ENCODE data around the gene VAV2.

The VAV2 gene

GRCh38 chr9:133971121-133971951, 20.8 kb downstream of the VAV2 start:
- WGBS, 2 donors (ENCODE audit: extremely low coverage in 2 of 2, insufficient read length in 2 of 2, insufficient replicate concordance in 1 of 2), result no CpG with 5 or more reads among the region's 22 CpGs
- Histone ChIP-seq H2BK5ac (ENCODE audit: low read length) (no peak overlapping the region), H3K4me2 (ENCODE audit: insufficient read depth, low read length, poor library complexity, severe bottlenecking) (no peak overlapping the region), H3K27me3 (ENCODE audit: control insufficient read depth in 3 of 3, insufficient read depth in 3 of 3, low read depth in 1 of 3, low read length in 3 of 3) (no peaks in the 10 kb centered on the region), H2BK15ac (ENCODE audit: low read length) (no peak overlapping the region), H2AFZ (ENCODE audit: low read length) (no peak overlapping the region), H3K36me3 (replicated peaks in 1 of 2; ENCODE audit: control insufficient read depth in 2 of 2, insufficient read depth in 2 of 2, low read length in 2 of 2) (no peaks in the 10 kb centered on the region), H4K91ac (ENCODE audit: low read depth, low read length, poor library complexity) (no peak overlapping the region), H3K23ac (ENCODE audit: low read depth, low read length, poor library complexity) (peak overlapping the region; percentile 73), H4K8ac (ENCODE audit: low read depth, low read length) (no peak overlapping the region), H3K27ac (replicated peaks; ENCODE audit: low read length) (no peak overlapping the region), H3K79me1 (ENCODE audit: low read depth, low read length) (peaks cover 35% of the 10 kb centered on the region), H3K9ac (ENCODE audit: low read depth, low read length, poor library complexity) (peak overlapping the region; percentile 12), H3K4me3 (ENCODE audit: low read length in 2 of 2) (no peak overlapping the region), H3K4me1 (ENCODE audit: control insufficient read depth in 2 of 2, insufficient read depth in 1 of 2, low read depth in 1 of 2, low read length in 2 of 2) (peaks cover 28 to 33% of the 10 kb centered on the region in 2 donors), H2AK5ac (ENCODE audit: low read depth, low read length) (peak overlapping the region; percentile 84), H3K9me3 (replicated peaks in 1 of 2; ENCODE audit: control insufficient read depth in 2 of 2, insufficient read depth in 1 of 2, low read depth in 1 of 2, low read length in 2 of 2) (no peaks in the 10 kb centered on the region), H3K14ac (ENCODE audit: low read length) (no peak overlapping the region), H3K18ac (ENCODE audit: low read length) (peak overlapping the region; percentile 65), H2BK12ac (ENCODE audit: low read length) (no peak overlapping the region), H3K4ac (ENCODE audit: low read length) (no peak overlapping the region), H2BK120ac (ENCODE audit: low read depth, low read length) (no peak overlapping the region)
- no peak for DNase-seq (ENCODE audit: low spot score)

- Histone ChIP-seq H2BK5ac (ENCODE audit: low read length) (no peak overlapping the region), H4K8ac (ENCODE audit: low read depth, low read length) (no peak overlapping the region), H3K27ac (replicated peaks; ENCODE audit: low read length) (no peak overlapping the region), H4K91ac (ENCODE audit: low read depth, low read length, poor library complexity) (no peak overlapping the region), H2BK12ac (ENCODE audit: low read length) (no peak overlapping the region), H3K36me3 (replicated peaks in 1 of 2; ENCODE audit: control insufficient read depth in 2 of 2, insufficient read depth in 2 of 2, low read length in 2 of 2) (no peaks in the 10 kb centered on the region), H3K4ac (ENCODE audit: low read length) (no peak overlapping the region), H2BK15ac (ENCODE audit: low read length) (no peak overlapping the region), H3K4me1 (ENCODE audit: control insufficient read depth in 2 of 2, insufficient read depth in 1 of 2, low read depth in 1 of 2, low read length in 2 of 2) (peaks cover 28 to 33% of the 10 kb centered on the region in 2 donors), H3K9me3 (replicated peaks in 1 of 2; ENCODE audit: control insufficient read depth in 2 of 2, insufficient read depth in 1 of 2, low read depth in 1 of 2, low read length in 2 of 2) (peaks cover 0 to 5% of the 10 kb centered on the region in 2 donors), H3K27me3 (ENCODE audit: control insufficient read depth in 3 of 3, insufficient read depth in 3 of 3, low read depth in 1 of 3, low read length in 3 of 3) (no peaks in the 10 kb centered on the region), H3K79me1 (ENCODE audit: low read depth, low read length) (peaks cover 33% of the 10 kb centered on the region), H3K4me2 (ENCODE audit: insufficient read depth, low read length, poor library complexity, severe bottlenecking) (no peak overlapping the region), H3K18ac (ENCODE audit: low read length) (no peak overlapping the region), H3K4me3 (ENCODE audit: low read length in 2 of 2) (no peak overlapping the region), H3K23ac (ENCODE audit: low read depth, low read length, poor library complexity) (no peak overlapping the region), H2AFZ (ENCODE audit: low read length) (no peak overlapping the region), H2AK5ac (ENCODE audit: low read depth, low read length) (no peak overlapping the region), H2BK120ac (ENCODE audit: low read depth, low read length) (no peak overlapping the region), H3K14ac (ENCODE audit: low read length) (no peak overlapping the region), H3K9ac (ENCODE audit: low read depth, low read length, poor library complexity) (no peak overlapping the region)
- no CpG with 5 or more reads among the region's 6 CpGs for WGBS, 2 donors (ENCODE audit: extremely low coverage in 2 of 2, insufficient read length in 2 of 2, insufficient replicate concordance in 1 of 2)
- DNase-seq (ENCODE audit: low spot score), result no peak
These were observed 21.5 kb downstream of the VAV2 start for GRCh38 chr9:133970581-133971058.

GRCh38 chr9:133969681-133970580, 22.2 kb downstream of the VAV2 start:
- Histone ChIP-seq H3K36me3 (replicated peaks in 1 of 2; ENCODE audit: control insufficient read depth in 2 of 2, insufficient read depth in 2 of 2, low read length in 2 of 2) (no peaks in the 10 kb centered on the region), H4K8ac (ENCODE audit: low read depth, low read length) (no peak overlapping the region), H3K23ac (ENCODE audit: low read depth, low read length, poor library complexity) (peak overlapping the region; percentile 49), H3K27me3 (ENCODE audit: control insufficient read depth in 3 of 3, insufficient read depth in 3 of 3, low read depth in 1 of 3, low read length in 3 of 3) (no peaks in the 10 kb centered on the region), H3K4me1 (ENCODE audit: control insufficient read depth in 2 of 2, insufficient read depth in 1 of 2, low read depth in 1 of 2, low read length in 2 of 2) (peaks cover 28 to 33% of the 10 kb centered on the region in 2 donors), H2AFZ (ENCODE audit: low read length) (no peak overlapping the region), H2AK5ac (ENCODE audit: low read depth, low read length) (peak overlapping the region; percentile 34), H2BK5ac (ENCODE audit: low read length) (no peak overlapping the region), H3K9me3 (replicated peaks in 1 of 2; ENCODE audit: control insufficient read depth in 2 of 2, insufficient read depth in 1 of 2, low read depth in 1 of 2, low read length in 2 of 2) (peaks cover 0 to 12% of the 10 kb centered on the region in 2 donors), H3K18ac (ENCODE audit: low read length) (peak overlapping the region; percentile 91), H2BK120ac (ENCODE audit: low read depth, low read length) (no peak overlapping the region), H3K4me3 (ENCODE audit: low read length in 2 of 2) (peak overlapping the region in 1 of 2 donors; percentile 8), H3K9ac (ENCODE audit: low read depth, low read length, poor library complexity) (peak overlapping the region; percentile 15), H4K91ac (ENCODE audit: low read depth, low read length, poor library complexity) (no peak overlapping the region), H2BK15ac (ENCODE audit: low read length) (no peak overlapping the region), H3K14ac (ENCODE audit: low read length) (peak overlapping the region; percentile 6), H2BK12ac (ENCODE audit: low read length) (no peak overlapping the region), H3K27ac (replicated peaks; ENCODE audit: low read length) (no peak overlapping the region), H3K79me1 (ENCODE audit: low read depth, low read length) (peaks cover 33% of the 10 kb centered on the region), H3K4ac (ENCODE audit: low read length) (no peak overlapping the region), H3K4me2 (ENCODE audit: insufficient read depth, low read length, poor library complexity, severe bottlenecking) (no peak overlapping the region)
- DNase-seq (ENCODE audit: low spot score), result no peak
- no CpG with 5 or more reads among the region's 25 CpGs for WGBS, 2 donors (ENCODE audit: extremely low coverage in 2 of 2, insufficient read length in 2 of 2, insufficient replicate concordance in 1 of 2)

All from neuronal stem cell (in vitro differentiated cells).